DND-41 (cell line): ENCODE data around the gene UBAP2.

Source experiments
- EZH2 ChIP-seq: IDR thresholded peaks from 3 replicates; pipeline ENCODE4 v1.6.1; 2012; ENCODE audit warnings: borderline replicate concordance, low read depth, mild to moderate bottlenecking, moderate library complexity, low read length, inconsistent platforms; ENCODE audit not compliant: severe bottlenecking
- TF ChIP-seq, protein P1 (sequence below): IDR thresholded peaks from 2 replicates; pipeline ENCODE4 v1.5.1; 2012; ENCODE audit warnings: borderline replicate concordance, low read length, moderate library complexity, mild to moderate bottlenecking; ENCODE audit not compliant: poor library complexity, severe bottlenecking; ENCODE audit errors: extremely low read depth

DNA sequence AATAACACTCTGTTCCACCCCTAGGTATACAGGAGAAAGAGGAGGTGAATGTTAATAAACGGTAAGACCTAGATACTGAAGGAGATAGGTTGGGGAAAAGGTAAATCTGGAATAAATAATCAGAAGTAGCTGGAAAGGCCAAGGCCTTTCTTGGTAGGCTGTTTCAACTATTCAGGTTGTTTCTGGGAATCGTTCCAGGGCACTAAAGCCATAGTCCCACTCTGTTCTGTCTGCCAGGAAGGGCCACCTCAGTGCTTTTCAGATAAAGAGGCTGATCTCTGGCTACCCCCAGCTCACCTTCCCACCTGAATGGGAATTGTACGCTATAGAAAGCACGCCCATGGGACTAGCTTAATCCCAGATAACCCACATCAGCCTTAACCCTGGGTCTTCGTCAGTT, 44.9 kb upstream of the UBAP2 start:
- no peak for TF ChIP-seq EZH2
- TF ChIP-seq, protein P1, sequence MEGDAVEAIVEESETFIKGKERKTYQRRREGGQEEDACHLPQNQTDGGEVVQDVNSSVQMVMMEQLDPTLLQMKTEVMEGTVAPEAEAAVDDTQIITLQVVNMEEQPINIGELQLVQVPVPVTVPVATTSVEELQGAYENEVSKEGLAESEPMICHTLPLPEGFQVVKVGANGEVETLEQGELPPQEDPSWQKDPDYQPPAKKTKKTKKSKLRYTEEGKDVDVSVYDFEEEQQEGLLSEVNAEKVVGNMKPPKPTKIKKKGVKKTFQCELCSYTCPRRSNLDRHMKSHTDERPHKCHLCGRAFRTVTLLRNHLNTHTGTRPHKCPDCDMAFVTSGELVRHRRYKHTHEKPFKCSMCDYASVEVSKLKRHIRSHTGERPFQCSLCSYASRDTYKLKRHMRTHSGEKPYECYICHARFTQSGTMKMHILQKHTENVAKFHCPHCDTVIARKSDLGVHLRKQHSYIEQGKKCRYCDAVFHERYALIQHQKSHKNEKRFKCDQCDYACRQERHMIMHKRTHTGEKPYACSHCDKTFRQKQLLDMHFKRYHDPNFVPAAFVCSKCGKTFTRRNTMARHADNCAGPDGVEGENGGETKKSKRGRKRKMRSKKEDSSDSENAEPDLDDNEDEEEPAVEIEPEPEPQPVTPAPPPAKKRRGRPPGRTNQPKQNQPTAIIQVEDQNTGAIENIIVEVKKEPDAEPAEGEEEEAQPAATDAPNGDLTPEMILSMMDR, result no peak
